GM18520 (cell line): ENCODE data around the gene GDAP2.
A peak's percentile ranks its signal among the peaks of the same experiment; 100 is the strongest.
"Not testable (repeated sequence)": the region's sequence is repeated elsewhere in the genome, so short reads cannot be mapped to it uniquely, and the experiment has no call there.

Experiments used
- ATAC-seq: cut with Tn5 transposase; IDR thresholded peaks from one replicate; pipeline ENCODE4 v1.9.1; 2021; ENCODE audit not compliant: unreplicated experiment

GDAP2 gene, protein sequence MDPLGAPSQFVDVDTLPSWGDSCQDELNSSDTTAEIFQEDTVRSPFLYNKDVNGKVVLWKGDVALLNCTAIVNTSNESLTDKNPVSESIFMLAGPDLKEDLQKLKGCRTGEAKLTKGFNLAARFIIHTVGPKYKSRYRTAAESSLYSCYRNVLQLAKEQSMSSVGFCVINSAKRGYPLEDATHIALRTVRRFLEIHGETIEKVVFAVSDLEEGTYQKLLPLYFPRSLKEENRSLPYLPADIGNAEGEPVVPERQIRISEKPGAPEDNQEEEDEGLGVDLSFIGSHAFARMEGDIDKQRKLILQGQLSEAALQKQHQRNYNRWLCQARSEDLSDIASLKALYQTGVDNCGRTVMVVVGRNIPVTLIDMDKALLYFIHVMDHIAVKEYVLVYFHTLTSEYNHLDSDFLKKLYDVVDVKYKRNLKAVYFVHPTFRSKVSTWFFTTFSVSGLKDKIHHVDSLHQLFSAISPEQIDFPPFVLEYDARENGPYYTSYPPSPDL

GRCh38 chr1:117929343-117930172 lies at the start of gene GDAP2, which contains the start of gene WDR3:
Gene GDAP2, minus strand, starts transcription at chr1:117929621. Its CDS starts 9,264 bp downstream, at chr1:117920357.
Gene WDR3, plus strand, starts transcription at chr1:117929739. Its CDS starts 3,581 bp downstream, at chr1:117933320.
- ATAC-seq = peak; percentile 94

DNA sequence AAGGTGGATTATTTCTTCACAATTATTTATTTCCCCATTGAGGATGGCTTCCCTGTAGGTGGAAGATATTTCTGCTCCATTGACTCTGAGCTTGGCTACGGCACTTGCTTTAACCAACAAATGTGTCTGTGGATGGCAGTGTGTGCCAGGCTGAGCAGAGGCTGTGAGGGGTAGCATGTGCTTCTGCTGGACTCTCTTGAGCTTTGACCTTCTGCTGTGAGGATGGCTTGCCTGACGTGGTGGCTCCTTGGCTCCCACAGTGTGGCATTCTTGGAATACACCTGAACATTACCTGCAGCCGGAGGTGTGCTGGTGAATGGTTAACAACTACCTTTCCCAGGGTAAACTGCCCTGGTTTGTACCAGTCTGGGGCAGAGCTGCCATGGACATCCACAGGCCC lies 47.0 kb upstream of the GDAP2 start:
- no peak for ATAC-seq

DNA sequence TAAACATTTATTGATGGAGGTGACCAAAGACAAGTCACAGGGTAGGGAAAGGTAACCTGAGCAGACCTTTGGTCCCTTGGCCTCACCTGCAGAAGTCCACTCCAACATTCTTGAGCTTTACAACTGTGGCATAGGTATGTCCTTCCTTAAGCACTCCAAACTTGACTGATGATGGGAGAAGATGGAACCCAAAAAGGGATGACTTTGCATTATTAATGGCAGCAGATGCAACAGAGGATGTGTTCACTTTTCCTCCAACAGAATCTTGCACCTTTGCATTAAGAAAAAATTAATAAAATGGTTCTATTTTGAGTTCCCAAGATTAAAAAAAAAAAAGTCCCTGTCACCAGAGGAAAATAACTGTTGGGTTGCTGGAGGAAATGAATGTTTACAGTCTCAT lies 42.4 kb upstream of the GDAP2 start:
- ATAC-seq = no peak

GRCh38 chr1:117970252-117970651 lies 40.8 kb upstream of the GDAP2 start:
- no peak for ATAC-seq

DNA sequence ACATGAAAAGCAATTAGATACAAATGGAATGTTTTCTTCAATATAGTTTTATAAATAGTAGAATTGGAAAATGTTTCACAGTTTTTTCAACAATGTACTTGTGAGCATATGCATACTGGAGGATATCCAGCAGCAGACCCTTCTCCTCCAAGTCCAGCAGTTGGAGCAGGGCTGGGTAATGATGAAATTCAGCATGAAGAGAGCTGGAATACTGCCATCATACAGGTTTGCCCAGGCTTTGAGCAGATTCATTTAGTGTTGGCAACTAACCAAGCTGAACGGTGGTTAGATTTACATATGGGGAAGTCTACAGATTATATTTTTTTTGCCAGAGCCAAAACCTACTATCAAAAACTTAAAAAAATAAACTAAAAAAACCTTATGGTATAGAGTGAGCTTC lies 38.5 kb upstream of the GDAP2 start:
- no peak for ATAC-seq

DNA sequence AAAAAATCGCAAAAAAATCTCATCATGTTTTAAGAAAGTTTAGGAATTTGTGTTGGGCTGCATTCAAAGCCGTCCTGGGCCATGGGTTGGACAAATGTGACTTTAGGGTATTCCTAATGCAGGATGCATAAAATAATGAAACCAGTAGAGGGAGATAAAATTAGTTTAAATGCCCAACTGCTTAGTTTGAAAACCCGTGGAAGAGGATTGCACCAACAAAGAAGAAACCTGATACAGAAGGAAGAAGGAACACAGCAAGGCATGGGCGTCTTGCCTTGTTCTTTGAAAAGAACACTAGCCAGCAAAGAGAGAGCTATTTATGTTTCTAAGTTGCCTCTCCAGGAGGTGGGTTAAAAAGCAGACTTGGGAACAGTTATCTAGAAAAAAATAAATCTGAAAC lies 38.1 kb upstream of the GDAP2 start:
- ATAC-seq = no peak

DNA sequence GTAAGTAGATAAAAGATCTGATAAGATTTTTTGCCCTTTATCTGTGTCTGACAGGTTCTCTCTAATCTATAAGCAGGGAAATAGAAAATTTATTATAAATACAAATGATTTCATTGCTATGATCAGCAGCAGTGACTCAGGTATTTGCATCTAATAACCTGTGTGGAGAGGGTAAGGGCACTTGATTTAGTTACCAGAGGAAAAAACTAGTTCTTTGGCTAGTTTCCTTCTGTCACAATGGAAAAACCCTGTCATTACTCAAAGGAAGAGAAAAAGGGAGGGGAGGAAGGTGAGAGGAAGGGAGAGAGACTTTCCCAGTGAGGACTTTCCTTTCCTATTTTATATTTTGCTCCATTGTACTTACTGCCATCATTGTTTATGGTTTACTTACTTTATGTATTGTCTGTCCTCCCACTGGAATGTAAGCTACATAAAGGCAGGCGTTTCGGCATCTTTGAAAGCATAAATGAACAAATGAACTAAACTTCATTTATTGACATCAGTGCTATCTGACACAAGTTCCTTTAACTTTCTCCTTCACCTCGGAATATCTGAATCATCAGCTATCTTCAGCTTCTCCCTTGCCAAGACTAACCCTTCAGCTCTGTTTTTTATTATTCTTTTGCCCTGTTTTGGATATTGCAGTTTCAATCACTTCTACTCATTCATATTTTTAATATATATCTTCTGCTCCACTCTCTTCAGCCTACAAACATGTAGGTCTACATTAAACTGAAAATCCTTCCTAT lies 35.0 kb upstream of the GDAP2 start:
- no peak for ATAC-seq

DNA sequence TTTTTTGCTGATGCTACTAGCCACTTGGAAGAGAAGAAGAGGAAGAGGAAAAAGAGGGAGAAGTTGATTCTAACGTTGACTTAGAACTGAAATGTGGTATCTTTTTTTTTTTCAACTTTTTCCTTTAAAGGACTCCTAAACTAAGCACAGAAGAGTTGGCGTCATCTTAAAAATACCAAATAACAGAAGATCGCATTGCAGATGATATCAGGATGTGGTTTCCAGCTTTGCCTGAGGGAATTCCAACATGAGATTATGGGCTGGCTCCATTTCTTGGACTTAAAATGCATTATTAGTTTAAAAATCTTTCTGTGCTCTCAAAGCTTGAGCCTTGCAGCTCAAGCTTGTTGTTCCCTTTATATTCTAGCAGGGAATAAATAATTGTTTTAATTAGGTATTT lies 29.9 kb upstream of the GDAP2 start:
- no peak for ATAC-seq

DNA sequence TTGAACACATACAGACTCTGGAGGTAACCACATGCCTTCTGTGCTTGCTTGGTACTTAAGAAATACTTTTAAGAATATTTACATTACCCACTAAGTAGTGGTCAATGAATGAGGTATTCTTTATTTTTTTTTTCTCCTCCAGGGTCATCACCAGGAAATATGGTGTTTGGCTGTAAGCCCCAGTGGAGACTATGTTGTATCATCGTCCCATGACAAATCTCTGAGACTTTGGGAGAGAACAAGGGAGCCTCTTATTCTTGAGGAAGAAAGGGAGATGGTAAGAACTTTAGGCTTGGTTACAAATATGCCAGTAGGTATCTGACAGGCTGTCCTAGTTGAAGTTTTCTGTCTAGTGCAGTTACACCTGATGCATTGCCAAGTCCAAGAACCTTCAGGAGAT lies 23.0 kb upstream of the GDAP2 start:
- ATAC-seq = no peak

GRCh38 chr1:117942293-117942692 lies 12.9 kb upstream of the GDAP2 start:
- no peak for ATAC-seq

GRCh38 chr1:117933769-117934168 lies 4.3 kb upstream of the GDAP2 start:
- no peak for ATAC-seq

- ATAC-seq = no peak
These were observed 3.2 kb upstream of the GDAP2 start for GRCh38 chr1:117932576-117932975.

DNA sequence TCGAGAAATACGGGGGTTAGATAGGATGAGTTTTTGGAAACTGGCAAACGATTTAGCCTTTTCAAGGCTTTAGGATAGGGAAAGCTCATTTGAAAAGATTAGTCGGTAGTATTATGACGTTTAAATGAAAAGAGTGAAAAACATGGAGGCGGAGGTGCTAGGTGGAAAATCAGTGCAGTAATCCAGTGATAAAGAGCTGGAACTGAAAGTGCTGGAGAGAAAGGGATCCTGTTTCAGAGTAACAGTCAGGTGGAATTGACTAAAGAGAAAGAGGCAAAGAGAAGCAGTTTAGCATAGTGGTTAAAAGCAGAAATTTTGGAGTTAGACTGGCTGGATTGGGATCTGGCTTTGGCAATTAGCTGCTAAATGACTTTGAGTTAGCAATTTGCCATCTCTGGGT lies 1.1 kb upstream of the GDAP2 start:
- ATAC-seq = no peak

DNA sequence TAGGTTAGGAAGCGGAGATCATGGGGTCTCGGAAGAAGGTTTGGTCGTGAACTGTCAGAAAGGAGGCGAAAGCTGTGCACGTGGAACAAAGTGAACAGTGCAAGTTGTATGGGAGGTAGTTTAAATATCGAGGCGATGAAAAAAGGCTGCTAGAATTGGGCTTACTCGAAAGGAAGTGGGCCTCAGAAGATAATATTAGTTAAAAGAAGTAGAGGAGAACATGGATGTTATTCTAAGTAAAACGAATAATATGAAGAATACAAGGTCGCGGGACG lies 689 bp upstream of the GDAP2 start:
- ATAC-seq = no peak

DNA sequence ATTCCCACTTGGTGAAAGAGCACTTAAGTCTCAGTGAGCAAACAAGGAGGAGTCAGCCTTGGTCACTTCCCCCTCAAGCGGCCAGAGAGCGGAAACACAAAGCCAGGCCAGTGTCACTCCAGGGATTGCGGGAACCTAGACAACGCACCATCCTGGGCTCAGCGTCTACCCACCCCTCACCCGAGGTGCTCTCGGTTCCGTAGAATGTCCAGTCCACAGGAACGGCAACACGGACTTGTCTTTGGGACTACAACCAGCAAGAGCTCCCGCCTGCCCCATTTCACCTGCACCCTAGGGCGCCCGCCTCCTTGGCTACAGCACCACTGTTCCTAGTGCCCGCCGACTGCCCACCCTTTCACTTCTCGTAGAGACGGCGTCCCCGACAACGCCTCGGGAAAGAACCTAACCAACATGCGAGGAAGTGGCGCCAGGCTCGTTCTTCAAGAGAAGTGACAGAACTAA lies 509 bp downstream of the GDAP2 start:
- peak; percentile 17 for ATAC-seq

DNA sequence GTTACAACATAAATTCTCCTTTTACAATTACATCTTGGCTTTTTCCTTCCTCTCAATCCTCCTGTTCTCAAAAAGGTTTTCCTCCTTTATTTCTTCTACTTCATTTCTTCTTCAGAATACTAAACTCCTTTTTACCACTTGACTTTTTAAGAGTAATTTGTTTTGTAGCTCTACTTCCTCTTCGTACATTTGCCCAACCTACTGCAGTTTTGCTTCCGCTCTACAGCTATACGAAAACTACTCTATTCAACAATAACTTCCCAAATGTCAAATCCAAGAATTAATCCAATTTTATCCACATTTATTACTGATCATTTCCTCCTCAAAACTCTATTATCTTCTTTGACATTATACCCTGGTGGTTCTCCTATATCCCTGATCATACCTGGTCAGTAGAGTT lies 3.4 kb downstream of the GDAP2 start:
- no peak for ATAC-seq

DNA sequence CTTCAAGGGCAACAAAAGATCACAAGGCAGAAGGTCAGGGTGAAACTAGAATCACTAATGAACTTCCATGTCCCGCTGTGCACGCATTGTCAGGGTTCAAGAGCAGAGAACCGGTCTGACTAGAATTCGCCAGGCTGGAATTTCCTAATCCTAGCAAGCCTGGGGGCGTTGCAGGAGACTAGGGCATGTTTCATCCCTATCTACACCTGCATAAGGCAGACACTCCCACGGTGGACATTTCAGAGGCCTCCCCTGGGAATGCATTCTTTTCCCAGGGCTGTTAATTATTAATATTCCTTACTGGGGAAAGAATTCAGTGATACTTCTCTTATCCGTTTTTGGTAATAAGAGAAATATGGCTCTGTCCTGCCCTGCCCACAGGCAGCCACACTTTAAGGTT lies 6.7 kb downstream of the GDAP2 start:
- ATAC-seq = not testable (repeated sequence)

DNA sequence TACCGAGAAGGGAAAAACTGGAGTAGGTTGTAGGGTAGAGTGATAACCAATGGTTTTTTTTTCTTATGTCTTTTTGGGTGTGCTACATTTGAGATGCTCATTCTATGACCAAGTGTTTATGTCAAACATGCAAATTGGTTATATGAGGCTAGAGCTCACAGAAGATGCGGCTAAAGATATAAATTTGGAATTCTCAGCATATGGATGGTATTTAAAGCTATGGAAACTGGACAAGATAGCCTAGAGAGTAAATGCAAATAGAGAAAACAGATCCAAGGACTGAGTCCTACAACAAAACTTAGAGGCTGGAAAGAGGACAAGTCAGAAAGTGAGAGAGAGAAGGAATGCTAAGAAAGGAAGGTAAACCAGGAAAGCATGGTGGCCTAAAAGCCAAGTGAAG lies 7.4 kb downstream of the GDAP2 start:
- no peak for ATAC-seq

- ATAC-seq = no peak
These were observed 10.0 kb downstream of the GDAP2 start for GRCh38 chr1:117919376-117919775.

DNA sequence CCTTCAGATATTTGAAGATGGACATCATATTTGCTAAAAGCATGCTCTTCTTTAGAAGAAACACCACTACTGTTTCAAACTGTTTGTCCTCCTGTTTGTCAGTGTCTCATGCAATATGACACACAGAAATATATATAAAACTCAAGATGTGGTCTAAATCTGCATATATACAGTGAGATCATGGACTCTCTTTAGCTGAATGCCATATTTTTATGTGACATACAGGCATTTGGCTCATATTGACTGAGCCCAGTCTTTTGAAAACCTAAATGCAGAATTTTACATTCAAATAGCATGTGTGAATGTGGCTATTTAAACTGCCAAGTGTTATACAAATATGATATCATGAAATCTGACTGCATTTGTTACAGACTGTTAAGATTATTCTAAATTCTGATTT lies 18.4 kb downstream of the GDAP2 start:
- no peak for ATAC-seq

GRCh38 chr1:117905019-117905418 lies 24.4 kb downstream of the GDAP2 start:
- no peak for ATAC-seq
